Transverse colon (tissue), 4 donors: ENCODE measurements around the gene UMPS. TPM values are rescaled to one million over a fixed set of nuclear protein-coding genes. Genes with fewer than 3 reads are reported as not detected.

Source experiments
- DNase-seq: peaks from one replicate; pipeline ENCODE4 v3.0.0-alpha.2; 2019
- H3K27ac ChIP-seq, 4 donors: fragments of 200-600 bp; sonication (generic); 2 replicates each; pipeline ENCODE4 v1.5.1; 2016 to 2018; ENCODE audit warnings: inconsistent platforms in 4 of 4
- H3K27me3 ChIP-seq: fragments of 200-600 bp; sonication (generic); 2 replicates; pipeline ENCODE4 v1.5.1; 2017; ENCODE audit warnings: inconsistent platforms
- H3K36me3 ChIP-seq, 4 donors: fragments of 200-600 bp; sonication (generic); 2 replicates each; pipeline ENCODE4 v1.5.1; 2017 to 2019; ENCODE audit warnings: inconsistent platforms in 4 of 4
- H3K4me1 ChIP-seq, 4 donors: fragments of 200-600 bp; sonication (generic); 2 replicates each; pipeline ENCODE4 v1.5.1; 2017 to 2020; ENCODE audit warnings: inconsistent platforms in 4 of 4
- H3K4me3 ChIP-seq, 4 donors: fragments of 200-600 bp; sonication (generic); 1 replicate in 1 of 4; 2 replicates in 3 of 4; pipeline versions ENCODE4 v1.5.1 to v1.6.1; 2017 to 2019; ENCODE audit warnings: inconsistent platforms in 4 of 4
- H3K9me3 ChIP-seq, 2 donors: fragments of 200-600 bp; sonication (generic); 2 replicates each; pipeline ENCODE4 v1.5.1; 2017 to 2019; ENCODE audit warnings: inconsistent platforms in 2 of 2
- EP300 ChIP-seq: sonication (generic); formaldehyde crosslinking; IDR thresholded peaks from one replicate; pipeline ENCODE4 v1.6.1; 2017; ENCODE audit warnings: antibody characterized with exemption, low read depth
- POLR2A ChIP-seq: fragments of 450-650 bp; IDR thresholded peaks from one replicate; pipeline ENCODE4 v1.6.1; 2016; ENCODE audit warnings: antibody characterized with exemption, mild to moderate bottlenecking, moderate library complexity
- POLR2AphosphoS5 ChIP-seq, 3 donors: sonication (generic); formaldehyde crosslinking; IDR thresholded peaks; one replicate each; pipeline ENCODE4 v1.6.1; 2016; ENCODE audit warnings: antibody characterized with exemption in 3 of 3
- WGBS, 2 donors: methylation state at CpG; one replicate each; pipeline ENCODE4 v1.1.5; 2018; ENCODE audit warnings: low coverage in 1 of 2; 5-methylcytosine and 5-hydroxymethylcytosine counted together
- in situ Hi-C, 4 donors: fragments of 200-750 bp; cut with MboI; loops; one replicate each; pipeline versions ENCODE4 v1.15.0 to v1.15.1; 2017; ENCODE audit warnings: low sequenced_read_pairs in 3 of 4, low pct_ligation_motif_present in 1 of 4, low pct_unique_long_range_greater_than_20kb in 1 of 4
- intact Hi-C: fragments of 100-400 bp; cut with DNase I; formaldehyde crosslinking; loops from one replicate; pipeline ENCODE4 v1.15.1; 2023; ENCODE audit warnings: low total_unique reads
- total RNA-seq, 4 donors: library from RNA; depleted of rRNA; stranded (reverse); fragments of >200 nt; gene quantifications; one replicate each; pipeline ENCODE4 v1.1.0, GENCODE V29; 2016
- TF ChIP-seq, protein P1 (sequence below), 5 experiments: fragments of 200-600 bp in 3 of 5; fragments of 450-650 bp in 2 of 5; sonication (generic) in 3 of 5; IDR thresholded peaks; 1 replicate in 2 of 5; 2 replicates in 3 of 5; pipeline ENCODE4 v1.5.1; 2016 to 2017; ENCODE audit warnings: antibody characterized with exemption in 5 of 5, inconsistent platforms in 3 of 5, mild to moderate bottlenecking in 2 of 5, moderate library complexity in 1 of 5

The UMPS gene
- total RNA-seq, 4 donors from 2014 or later, result 10.3 to 47.5 (median 19.6) TPM

DNA sequence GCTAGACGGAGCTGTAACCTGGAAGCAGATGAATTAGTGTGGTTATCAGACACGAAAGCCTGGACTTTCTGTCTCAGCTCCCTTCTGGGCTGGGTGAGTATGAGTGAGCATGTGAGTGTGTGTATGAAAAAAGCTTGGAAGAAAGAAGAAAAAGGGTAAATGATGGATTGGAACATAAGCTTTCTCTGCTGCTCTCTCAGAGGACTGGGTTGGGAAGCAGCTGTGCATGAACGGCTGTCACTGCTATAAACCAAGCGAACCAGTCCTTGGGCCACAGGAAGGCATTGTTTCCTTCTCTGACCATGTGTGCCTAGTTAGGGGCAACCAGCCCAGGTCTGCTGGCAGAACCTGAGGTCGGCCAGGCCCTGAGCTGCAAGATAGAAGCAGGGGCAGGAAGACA is 37.0 kb downstream of the UMPS start:
- intact Hi-C loops (no loop called here), in situ Hi-C loops (loop anchor here in 1 of 4 donors (25.0 kb wide), 1 partner anchor 670 kb away; no protein-coding TSS in a partner anchor)
- H3K27ac ChIP-seq, result no peak overlapping the region
- H3K36me3 ChIP-seq, result peaks cover 0 to 14% (median 0%) of the 10 kb centered on the region in 4 donors
- TF ChIP-seq, protein P1, sequence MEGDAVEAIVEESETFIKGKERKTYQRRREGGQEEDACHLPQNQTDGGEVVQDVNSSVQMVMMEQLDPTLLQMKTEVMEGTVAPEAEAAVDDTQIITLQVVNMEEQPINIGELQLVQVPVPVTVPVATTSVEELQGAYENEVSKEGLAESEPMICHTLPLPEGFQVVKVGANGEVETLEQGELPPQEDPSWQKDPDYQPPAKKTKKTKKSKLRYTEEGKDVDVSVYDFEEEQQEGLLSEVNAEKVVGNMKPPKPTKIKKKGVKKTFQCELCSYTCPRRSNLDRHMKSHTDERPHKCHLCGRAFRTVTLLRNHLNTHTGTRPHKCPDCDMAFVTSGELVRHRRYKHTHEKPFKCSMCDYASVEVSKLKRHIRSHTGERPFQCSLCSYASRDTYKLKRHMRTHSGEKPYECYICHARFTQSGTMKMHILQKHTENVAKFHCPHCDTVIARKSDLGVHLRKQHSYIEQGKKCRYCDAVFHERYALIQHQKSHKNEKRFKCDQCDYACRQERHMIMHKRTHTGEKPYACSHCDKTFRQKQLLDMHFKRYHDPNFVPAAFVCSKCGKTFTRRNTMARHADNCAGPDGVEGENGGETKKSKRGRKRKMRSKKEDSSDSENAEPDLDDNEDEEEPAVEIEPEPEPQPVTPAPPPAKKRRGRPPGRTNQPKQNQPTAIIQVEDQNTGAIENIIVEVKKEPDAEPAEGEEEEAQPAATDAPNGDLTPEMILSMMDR (IDR thresholded peaks at IDR 0.05), result no peak
- TF ChIP-seq EP300 (no peak), POLR2A (no peak), POLR2AphosphoS5 (IDR thresholded peaks at IDR 0.05) (no peak)
- no peak overlapping the region for H3K4me3 ChIP-seq
- WGBS, 2 donors, result 80 to 87% methylated on average over 3 to 5 of the region's 5 CpGs
- H3K27me3 ChIP-seq, result no peaks in the 10 kb centered on the region
- no peaks in the 10 kb centered on the region for H3K9me3 ChIP-seq
- DNase-seq, result no peak
- peaks cover 11 to 21% (median 17%) of the 10 kb centered on the region in 4 donors for H3K4me1 ChIP-seq

GRCh38 chr3:124767691-124768090 is 37.4 kb downstream of the UMPS start:
- Histone ChIP-seq H3K9me3 (no peaks in the 10 kb centered on the region), H3K4me3 (no peak overlapping the region), H3K27ac (no peak overlapping the region), H3K4me1 (peaks cover 11 to 24% (median 19%) of the 10 kb centered on the region in 4 donors), H3K27me3 (no peaks in the 10 kb centered on the region), H3K36me3 (peaks cover 0 to 14% (median 0%) of the 10 kb centered on the region in 4 donors)
- no peak for DNase-seq
- in situ Hi-C loops, result loop anchor here in 1 of 4 donors (25.0 kb wide), 1 partner anchor 670 kb away; no protein-coding TSS in a partner anchor
- WGBS, 2 donors, result 87 to 100% methylated on average over 2 to 6 of the region's 6 CpGs
- no peak for TF ChIP-seq POLR2A
- TF ChIP-seq EP300, result no peak
- TF ChIP-seq POLR2AphosphoS5 (IDR thresholded peaks at IDR 0.05), result no peak
- TF ChIP-seq, protein P1 (IDR thresholded peaks at IDR 0.05), result no peak
- intact Hi-C loops, result no loop called here

DNA sequence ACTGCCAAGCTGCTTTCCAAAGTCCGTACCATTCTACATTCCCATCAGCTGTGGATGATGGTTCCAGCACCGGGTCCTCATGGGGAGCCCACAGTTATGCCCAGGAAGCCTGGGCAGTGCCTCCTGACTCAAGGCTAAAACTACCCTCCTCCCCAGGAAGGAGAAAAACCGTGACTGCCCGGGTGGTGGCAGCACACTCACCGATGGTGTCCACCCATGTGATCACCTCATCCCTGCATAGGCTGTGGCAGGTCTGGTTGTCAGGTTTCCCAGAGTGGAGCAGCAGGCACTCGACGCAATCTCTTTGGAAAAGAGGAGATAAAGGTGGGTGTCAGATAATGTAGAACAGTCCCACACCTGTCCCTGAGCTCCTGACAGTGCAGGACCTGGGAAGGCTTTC is 38.6 kb downstream of the UMPS start:
- Histone ChIP-seq H3K27ac (no peak overlapping the region), H3K4me3 (no peak overlapping the region), H3K27me3 (no peaks in the 10 kb centered on the region), H3K36me3 (peaks cover 0 to 14% (median 0%) of the 10 kb centered on the region in 4 donors), H3K9me3 (no peaks in the 10 kb centered on the region), H3K4me1 (peaks cover 15 to 25% (median 19%) of the 10 kb centered on the region in 4 donors)
- intact Hi-C loops, result no loop called here
- peak; percentile 32 for DNase-seq
- no peak for TF ChIP-seq POLR2AphosphoS5 (IDR thresholded peaks at IDR 0.05)
- TF ChIP-seq, protein P1 (IDR thresholded peaks at IDR 0.05), result peak in 4 of 5 experiments; percentile 13 to 43 (median 29)
- 73% methylated on average over 7 of the region's 7 CpGs; no CpG with 5 or more reads in 1 of the 2 donors for WGBS, 2 donors
- in situ Hi-C loops, result loop anchor here in 1 of 4 donors (25.0 kb wide), 1 partner anchor 668 kb away; no protein-coding TSS in a partner anchor

DNA sequence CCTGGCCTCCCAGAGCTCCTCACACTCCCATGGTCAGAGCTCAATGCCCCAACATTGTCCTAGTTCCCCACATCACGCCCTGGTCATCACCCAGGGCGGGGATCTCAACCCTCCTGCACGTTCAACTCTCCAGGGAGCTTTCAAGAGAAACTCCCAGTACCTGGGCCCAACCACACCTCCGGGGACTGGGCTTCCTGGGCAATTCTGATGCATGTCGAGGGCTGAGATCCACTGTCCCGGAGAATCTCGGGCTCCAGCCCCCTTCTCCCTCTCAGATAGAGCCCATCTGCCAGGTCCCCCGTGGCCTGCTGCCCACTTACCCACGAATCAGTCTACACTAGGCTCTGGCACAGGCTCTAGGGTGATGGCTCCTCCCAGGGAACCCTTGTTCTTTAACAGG is 39.2 kb downstream of the UMPS start:
- intact Hi-C loops (no loop called here), in situ Hi-C loops (loop anchor here in 1 of 4 donors (25.0 kb wide), 1 partner anchor 668 kb away; no protein-coding TSS in a partner anchor)
- Histone ChIP-seq H3K9me3 (no peaks in the 10 kb centered on the region), H3K4me3 (no peak overlapping the region), H3K27me3 (no peaks in the 10 kb centered on the region), H3K27ac (no peak overlapping the region), H3K4me1 (peaks cover 20 to 30% (median 22%) of the 10 kb centered on the region in 4 donors), H3K36me3 (peaks cover 0 to 12% (median 0%) of the 10 kb centered on the region in 4 donors)
- no peak for DNase-seq
- WGBS, 2 donors, result 78% methylated on average over 9 of the region's 9 CpGs; no CpG with 5 or more reads in 1 of the 2 donors
- TF ChIP-seq EP300, result no peak
- TF ChIP-seq, protein P1 (IDR thresholded peaks at IDR 0.05), result no peak
- no peak for TF ChIP-seq POLR2A
- no peak for TF ChIP-seq POLR2AphosphoS5 (IDR thresholded peaks at IDR 0.05)
